Osteocyte (in vitro differentiated cells): ENCODE measurements around the gene SINHCAF. TPM values are rescaled to one million over a fixed set of nuclear protein-coding genes. Genes with fewer than 3 reads are reported as not detected.

ENCODE experiments used
- DNase-seq: peaks from one replicate; pipeline ENCODE4 v3.0.0; 2021; ENCODE audit warnings: mixed read lengths; ENCODE audit not compliant: unreplicated experiment; ENCODE audit errors: extremely low spot score
- H3K27ac Mint-ChIP-seq: one replicate; pipeline ENCODE4 v1.8.0; 2021; ENCODE audit warnings: mild to moderate bottlenecking, mixed read lengths; ENCODE audit not compliant: unreplicated experiment
- H3K27me3 Mint-ChIP-seq: one replicate; pipeline ENCODE4 v1.8.0; 2021; ENCODE audit warnings: mixed read lengths; ENCODE audit not compliant: unreplicated experiment
- H3K36me3 Mint-ChIP-seq: one replicate; pipeline ENCODE4 v1.8.0; 2021; ENCODE audit warnings: mixed read lengths; ENCODE audit not compliant: unreplicated experiment
- H3K4me1 Mint-ChIP-seq: one replicate; pipeline ENCODE4 v1.8.0; 2021; ENCODE audit warnings: mixed read lengths; ENCODE audit not compliant: unreplicated experiment
- H3K4me3 Mint-ChIP-seq: one replicate; pipeline ENCODE4 v1.8.0; 2021; ENCODE audit warnings: mild to moderate bottlenecking, moderate library complexity, mixed read lengths; ENCODE audit not compliant: unreplicated experiment
- H3K9me3 Mint-ChIP-seq: one replicate; pipeline ENCODE4 v1.8.0; 2021; ENCODE audit warnings: mixed read lengths; ENCODE audit not compliant: unreplicated experiment
- CTCF ChIP-seq: fragments of 200-600 bp; sonication (generic); IDR thresholded peaks from 2 replicates; pipeline ENCODE4 v1.5.0; 2021; ENCODE audit warnings: antibody characterized with exemption, mild to moderate bottlenecking, moderate library complexity
- total RNA-seq: library from RNA; stranded (reverse); gene quantifications from 2 replicates; pipeline ENCODE4 v1.2.1, GENCODE V29; 2021

SINHCAF gene
- total RNA-seq, 1 donor from 2014 or later, result 41.1 TPM

GRCh38 chr12:31236998-31237637, 88.8 kb downstream of the SINHCAF start:
- DNase-seq, result peak; percentile 49
- no peak overlapping the region for H3K27ac Mint-ChIP-seq
- H3K27me3 Mint-ChIP-seq, result peaks cover 68% of the 10 kb centered on the region
- H3K4me3 Mint-ChIP-seq, result no peak overlapping the region
- no peaks in the 10 kb centered on the region for H3K36me3 Mint-ChIP-seq
- no peak for TF ChIP-seq CTCF
- peaks cover 9% of the 10 kb centered on the region for H3K4me1 Mint-ChIP-seq
- no peaks in the 10 kb centered on the region for H3K9me3 Mint-ChIP-seq

- H3K27ac Mint-ChIP-seq, result no peak overlapping the region
- H3K4me3 Mint-ChIP-seq, result no peak overlapping the region
- H3K36me3 Mint-ChIP-seq, result no peaks in the 10 kb centered on the region
- DNase-seq, result peak; percentile 53
- peaks cover 2% of the 10 kb centered on the region for H3K9me3 Mint-ChIP-seq
- peaks cover 9% of the 10 kb centered on the region for H3K4me1 Mint-ChIP-seq
- TF ChIP-seq CTCF, result no peak
- H3K27me3 Mint-ChIP-seq, result peaks cover 59% of the 10 kb centered on the region
Measured at GRCh38 chr12:31235868-31236395, 90.0 kb downstream of the SINHCAF start.

DNA sequence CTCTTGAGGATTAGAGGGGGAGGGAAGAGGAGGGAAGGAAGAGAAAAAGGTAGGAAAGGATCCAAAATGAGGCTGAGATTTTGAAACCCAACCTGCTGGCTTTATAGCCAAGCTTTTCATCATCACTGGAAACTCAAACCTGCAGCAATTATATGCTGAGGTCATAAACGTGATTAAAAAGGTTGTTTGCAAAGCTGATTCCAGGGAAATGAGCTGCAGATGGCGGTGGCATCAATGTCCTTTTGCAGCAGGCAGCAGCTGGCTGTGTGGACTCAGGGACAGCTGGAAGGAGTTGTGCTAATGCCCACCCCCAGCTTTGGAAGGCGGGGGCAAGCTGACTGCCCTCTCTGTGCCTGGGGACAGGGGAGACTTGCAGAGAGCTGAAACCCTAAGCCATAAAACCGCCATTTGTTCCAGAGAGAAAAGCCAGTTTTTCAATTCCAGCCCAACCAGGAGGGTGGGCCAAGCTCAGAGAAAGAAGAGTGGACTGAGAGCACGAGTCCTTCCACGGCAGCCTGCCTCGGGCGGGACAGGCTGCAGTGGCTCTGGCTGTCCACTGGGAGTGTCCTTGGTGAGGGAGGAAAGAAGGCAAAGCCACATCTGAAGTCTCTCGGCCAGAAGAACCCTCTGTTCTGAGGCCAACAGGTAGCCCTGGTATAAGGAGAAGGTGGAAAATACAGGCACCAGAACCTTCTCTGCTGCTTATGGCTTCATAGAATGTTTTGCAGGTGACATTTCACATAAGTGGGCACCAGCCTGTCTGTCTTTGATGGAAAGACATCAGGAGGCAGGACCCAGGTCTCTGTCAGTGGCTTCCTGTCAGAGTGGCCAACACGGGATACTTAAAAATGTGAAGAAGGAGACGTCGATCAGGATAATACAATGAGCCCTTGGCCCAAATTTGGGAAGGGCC, 90.7 kb downstream of the SINHCAF start:
- no peak for DNase-seq
- peak overlapping the region; percentile 53 for H3K4me3 Mint-ChIP-seq
- peaks cover 9% of the 10 kb centered on the region for H3K4me1 Mint-ChIP-seq
- TF ChIP-seq CTCF, result peak; percentile 58
- H3K27ac Mint-ChIP-seq, result no peak overlapping the region
- H3K9me3 Mint-ChIP-seq, result peaks cover 4% of the 10 kb centered on the region
- no peaks in the 10 kb centered on the region for H3K36me3 Mint-ChIP-seq
- H3K27me3 Mint-ChIP-seq, result peaks cover 52% of the 10 kb centered on the region

DNA sequence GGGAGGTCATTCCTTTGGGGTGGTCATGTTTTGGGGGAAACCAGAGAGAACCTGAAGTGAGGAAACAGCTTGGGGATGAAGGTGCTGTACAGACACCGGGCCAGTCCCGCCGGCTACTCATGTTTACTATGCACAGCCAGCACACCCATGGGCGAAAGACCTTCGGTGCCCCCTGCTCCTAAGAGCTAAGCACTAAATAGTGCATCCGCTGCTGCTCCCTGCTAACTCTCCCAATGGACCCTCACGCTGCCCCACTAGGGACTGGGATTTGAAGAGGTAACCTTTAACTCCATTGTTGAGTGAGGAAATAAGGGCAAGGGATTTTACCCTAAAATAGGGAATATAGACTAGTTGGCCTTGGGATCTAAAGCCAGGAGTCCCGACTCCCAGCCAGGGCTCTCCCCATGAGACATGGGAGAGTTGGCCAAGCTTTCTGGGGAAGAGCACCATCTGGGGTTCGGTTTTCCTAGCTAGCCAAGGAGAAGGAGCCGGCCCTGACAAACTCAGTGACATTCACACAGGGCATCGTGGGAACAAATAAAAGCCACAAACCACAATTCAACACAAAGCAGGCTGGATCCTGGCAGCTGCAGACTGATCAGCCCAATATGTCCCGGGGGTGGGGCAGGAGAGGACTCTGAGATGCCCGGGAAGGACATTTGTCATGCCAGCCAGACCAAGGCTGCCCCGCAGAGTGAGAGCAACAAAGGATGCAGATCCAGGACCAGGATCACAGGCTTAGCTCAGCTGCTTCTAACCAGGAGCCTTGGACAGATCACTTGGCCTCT, 91.7 kb downstream of the SINHCAF start:
- Mint-ChIP-seq H3K4me3 (no peak overlapping the region), H3K9me3 (peaks cover 4% of the 10 kb centered on the region), H3K36me3 (no peaks in the 10 kb centered on the region), H3K27ac (no peak overlapping the region), H3K27me3 (peaks cover 52% of the 10 kb centered on the region), H3K4me1 (peaks cover 9% of the 10 kb centered on the region)
- no peak for TF ChIP-seq CTCF
- DNase-seq, result peak; percentile 68
